GM10266 (cell line): ENCODE measurements around the gene FOXJ2.
"Not testable (repeated sequence)": the region's sequence is repeated elsewhere in the genome, so short reads cannot be mapped to it uniquely, and the experiment has no call there.

ENCODE experiments used
- DNase-seq: peaks from one replicate; pipeline ENCODE4 v3.0.0; 2012; ENCODE audit errors: extremely low spot score
- TF ChIP-seq, protein P1 (sequence below): IDR thresholded peaks from 2 replicates; pipeline ENCODE4 v1.5.1; 2012; ENCODE audit warnings: mild to moderate bottlenecking, low read depth; ENCODE audit not compliant: control insufficient read depth, insufficient read depth; ENCODE audit errors: missing control alignments

FOXJ2 gene

DNA sequence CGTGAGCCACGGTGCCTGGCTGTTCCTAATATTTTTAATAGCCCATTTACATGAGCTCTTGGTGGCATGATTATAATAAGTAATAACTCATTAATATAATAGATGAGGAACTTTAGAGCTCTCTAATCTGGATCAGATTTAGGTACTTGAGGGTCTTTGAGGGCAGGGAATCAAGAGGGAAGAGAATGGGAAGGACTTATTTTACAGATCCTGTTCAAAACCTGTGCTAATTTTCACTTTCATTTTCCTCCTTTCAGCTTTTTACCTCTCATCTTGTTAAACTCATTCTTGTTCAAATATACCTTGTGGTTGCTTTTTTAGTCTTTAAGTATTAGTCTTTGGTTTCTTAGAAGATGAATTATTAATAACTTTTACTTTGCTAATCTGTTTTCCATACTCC lies 55.1 kb downstream of the FOXJ2 start:
- no peak for DNase-seq
- TF ChIP-seq, protein P1, sequence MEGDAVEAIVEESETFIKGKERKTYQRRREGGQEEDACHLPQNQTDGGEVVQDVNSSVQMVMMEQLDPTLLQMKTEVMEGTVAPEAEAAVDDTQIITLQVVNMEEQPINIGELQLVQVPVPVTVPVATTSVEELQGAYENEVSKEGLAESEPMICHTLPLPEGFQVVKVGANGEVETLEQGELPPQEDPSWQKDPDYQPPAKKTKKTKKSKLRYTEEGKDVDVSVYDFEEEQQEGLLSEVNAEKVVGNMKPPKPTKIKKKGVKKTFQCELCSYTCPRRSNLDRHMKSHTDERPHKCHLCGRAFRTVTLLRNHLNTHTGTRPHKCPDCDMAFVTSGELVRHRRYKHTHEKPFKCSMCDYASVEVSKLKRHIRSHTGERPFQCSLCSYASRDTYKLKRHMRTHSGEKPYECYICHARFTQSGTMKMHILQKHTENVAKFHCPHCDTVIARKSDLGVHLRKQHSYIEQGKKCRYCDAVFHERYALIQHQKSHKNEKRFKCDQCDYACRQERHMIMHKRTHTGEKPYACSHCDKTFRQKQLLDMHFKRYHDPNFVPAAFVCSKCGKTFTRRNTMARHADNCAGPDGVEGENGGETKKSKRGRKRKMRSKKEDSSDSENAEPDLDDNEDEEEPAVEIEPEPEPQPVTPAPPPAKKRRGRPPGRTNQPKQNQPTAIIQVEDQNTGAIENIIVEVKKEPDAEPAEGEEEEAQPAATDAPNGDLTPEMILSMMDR = no peak

DNA sequence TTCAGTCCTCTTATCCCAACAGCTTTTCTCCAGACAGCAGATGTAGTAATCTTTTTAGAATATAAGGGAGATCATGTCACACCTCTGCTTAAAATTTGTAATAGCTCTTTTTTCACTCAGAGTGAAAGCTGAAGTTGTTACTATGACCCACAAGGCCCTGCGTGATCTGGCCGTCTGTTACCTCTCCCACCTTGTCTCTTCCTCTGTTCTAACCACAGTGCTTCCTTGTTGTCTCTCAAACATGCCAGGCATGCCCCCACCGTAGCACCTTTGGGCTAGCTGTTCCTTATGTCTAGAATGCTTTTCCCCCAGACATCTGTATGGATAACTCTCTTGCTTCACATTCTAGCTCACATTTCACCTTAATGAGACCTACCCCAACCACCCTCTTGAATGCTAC lies 56.1 kb downstream of the FOXJ2 start:
- TF ChIP-seq, protein P1 = no peak
- peak; percentile 28 for DNase-seq

DNA sequence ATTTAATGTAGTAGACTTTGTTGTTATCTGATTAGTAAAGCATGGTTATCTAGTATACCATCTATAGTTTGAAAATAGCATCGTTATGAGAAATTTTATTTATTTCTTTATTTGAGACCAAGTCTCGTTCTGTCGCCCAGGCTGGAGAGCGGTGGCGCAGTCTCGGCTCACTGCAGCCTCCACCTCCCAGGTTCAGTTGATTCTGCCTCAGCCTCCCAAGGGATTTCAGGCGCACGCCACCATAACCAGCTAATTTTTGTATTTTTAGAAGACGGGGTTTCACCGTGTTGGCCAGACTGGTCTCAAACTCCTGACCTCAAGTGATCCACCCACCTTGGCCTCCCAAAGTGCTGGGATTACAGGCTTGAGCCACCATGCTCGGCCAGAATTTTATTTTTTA lies 56.8 kb downstream of the FOXJ2 start:
- DNase-seq = not testable (repeated sequence)

DNA sequence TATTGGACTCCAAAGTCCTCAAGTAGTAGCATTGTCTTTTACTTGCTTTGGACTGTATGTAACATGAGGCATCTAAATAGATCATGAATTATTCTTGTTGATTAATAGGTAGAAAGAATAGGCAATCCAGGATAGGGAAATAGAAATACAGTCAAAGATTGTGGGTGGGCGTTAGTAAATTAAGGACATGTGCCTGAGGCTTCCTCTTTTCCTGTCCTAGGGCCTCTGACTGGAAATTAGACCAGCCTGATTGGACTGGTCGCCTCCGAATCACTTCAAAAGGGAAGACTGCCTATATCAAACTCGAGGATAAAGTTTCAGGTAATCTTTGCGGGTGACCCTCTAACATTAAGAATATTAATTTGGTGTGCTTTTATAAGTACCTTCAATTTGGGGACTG lies 57.2 kb downstream of the FOXJ2 start:
- TF ChIP-seq, protein P1 = no peak
- no peak for DNase-seq

DNA sequence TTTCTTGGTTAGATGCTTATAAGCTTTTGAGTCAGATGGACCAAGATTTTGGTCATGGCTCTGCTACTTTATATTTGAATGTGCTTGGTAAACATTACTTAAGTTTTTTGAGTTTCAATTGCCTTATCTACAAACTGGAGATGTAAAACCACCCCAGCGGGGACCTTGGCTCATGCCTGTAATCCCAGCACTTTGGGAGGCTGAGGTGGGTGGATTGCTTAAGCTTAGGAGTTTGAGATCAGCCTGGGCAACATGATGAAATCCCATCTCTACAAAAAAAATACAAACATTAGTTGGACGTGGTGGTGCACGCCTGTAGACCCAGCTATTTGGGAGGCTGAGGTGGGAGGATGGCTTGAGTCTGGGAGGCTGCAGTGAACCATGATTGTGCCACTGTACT lies 60.8 kb downstream of the FOXJ2 start:
- TF ChIP-seq, protein P1 = no peak
- DNase-seq = no peak

DNA sequence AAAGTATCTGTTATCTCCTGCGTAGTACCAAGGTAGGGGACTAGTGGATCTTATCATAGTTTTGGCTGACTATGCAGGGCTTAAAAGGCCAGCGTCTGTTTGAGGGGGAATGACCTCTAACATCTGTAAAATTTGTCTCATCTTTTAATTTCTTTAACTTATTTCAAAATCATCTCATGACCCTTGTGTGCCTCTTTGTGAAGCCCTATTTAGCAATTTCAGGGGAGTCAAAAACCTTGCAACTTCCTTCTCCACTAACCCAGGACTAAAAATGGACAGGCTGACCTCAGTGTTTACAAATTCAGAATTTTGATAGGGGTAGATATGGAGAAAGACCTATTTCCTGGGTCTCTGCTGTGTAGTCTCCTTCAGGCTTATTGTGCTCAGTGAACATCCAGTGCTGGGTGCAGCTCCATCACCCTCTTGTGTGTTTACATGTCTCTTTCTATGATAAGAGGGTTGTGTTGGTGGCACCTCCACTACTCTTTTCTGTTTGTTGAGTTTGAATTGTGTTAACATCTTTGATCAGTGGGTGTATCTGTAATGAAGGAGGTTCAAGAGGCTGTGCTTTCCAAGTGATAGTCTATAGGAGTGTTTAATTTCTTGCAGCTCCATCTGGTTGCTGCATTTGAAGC lies 63.9 kb downstream of the FOXJ2 start:
- TF ChIP-seq, protein P1 = no peak
- no peak for DNase-seq

DNA sequence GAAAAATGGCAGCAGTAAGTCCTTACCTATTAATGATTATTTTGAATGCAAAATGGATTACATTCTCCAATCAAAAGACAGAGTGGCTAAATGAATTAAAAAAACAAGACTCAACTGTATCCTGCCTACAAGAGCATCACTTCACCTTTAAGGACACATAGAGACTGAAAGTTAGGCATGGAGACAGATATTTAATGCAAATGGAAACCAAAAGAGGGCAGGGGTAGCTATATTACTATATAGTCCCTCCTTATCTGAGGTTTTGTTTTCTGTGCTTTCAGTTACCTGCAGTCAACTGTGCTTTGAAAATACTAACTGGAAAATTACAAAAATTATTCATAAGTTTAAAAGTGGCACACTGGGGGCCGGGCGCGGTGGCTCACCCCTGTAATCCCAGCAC lies 66.7 kb downstream of the FOXJ2 start:
- DNase-seq = no peak

More for the DNA sequence above, 66.7 kb downstream of the FOXJ2 start:
- TF ChIP-seq, protein P1 = no peak
